Endothelial cell of umbilical vein (primary cell): Measurements from ENCODE around the gene OR4E2. TPM values are rescaled to one million over a fixed set of nuclear protein-coding genes. Genes with fewer than 3 reads are reported as not detected.

Experiments
- BruUV-seq: library from RNA; stranded (reverse); fragments of 400-500 nt; replicated peaks from 2 replicates; lab custom pipeline; 2021; lab: Mats Ljungman, UMichigan
- CTCF ChIA-PET: fragments of 300-600, 350-600 bp; sonication (Branson Sonifier 250); formaldehyde crosslinking; loops from one replicate; lab custom pipeline; 2021; ENCODE audit warnings: antibody characterized with exemption, inconsistent platforms; lab: Charles Lee
- POLR2A ChIA-PET: fragments of 300-600, 350-600 bp; sonication (Branson Sonifier 250); formaldehyde crosslinking; loops from one replicate; lab custom pipeline; 2021; ENCODE audit warnings: antibody characterized with exemption, inconsistent platforms; lab: Charles Lee
- DNase-seq: peaks from one replicate; pipeline ENCODE4 v3.0.0-alpha.2; 2011; ENCODE audit warnings: low read depth, low spot score
- FAIRE-seq: peaks from 2 replicates; lab custom pipeline; 2011; peaks lifted over from hg19 to GRCh38; lab: Jason Lieb, UNC
- H2AFZ ChIP-seq: 2 replicates; pipeline ENCODE4 v1.6.0; 2012; ENCODE audit warnings: low read depth, low read length, control low read depth, inconsistent platforms
- H3K27ac ChIP-seq: 2 replicates; pipeline ENCODE4 v1.5.1; 2011; ENCODE audit warnings: low read depth, mild to moderate bottlenecking, control low read depth, low read length, moderate library complexity; ENCODE audit not compliant: insufficient read depth
- H3K27me3 ChIP-seq, 2 experiments: 2 replicates each; pipeline versions ENCODE4 v1.6.0 to v1.6.1; 2011; ENCODE audit warnings: low read length in 2 of 2, mixed read lengths in 1 of 2; ENCODE audit not compliant: control insufficient read depth in 2 of 2, insufficient read depth in 2 of 2
- H3K36me3 ChIP-seq, 2 experiments: 2 replicates in 1 of 2; 3 replicates in 1 of 2; pipeline ENCODE4 v1.5.1; 2011; ENCODE audit warnings: low read length in 2 of 2, mild to moderate bottlenecking in 1 of 2, moderate library complexity in 1 of 2; ENCODE audit not compliant: control insufficient read depth in 2 of 2, insufficient read depth in 2 of 2; ENCODE audit errors: extremely low read depth in 1 of 2
- H3K4me1 ChIP-seq: 3 replicates; pipeline ENCODE4 v1.5.1; 2011; ENCODE audit warnings: mild to moderate bottlenecking, low read length; ENCODE audit not compliant: control insufficient read depth, insufficient read depth; ENCODE audit errors: extremely low read depth
- H3K4me2 ChIP-seq: 2 replicates; pipeline ENCODE4 v1.6.1; 2011; ENCODE audit warnings: low read length, control low read depth, mixed read lengths; ENCODE audit not compliant: insufficient read depth
- H3K4me3 ChIP-seq, 3 experiments: fragments of 200-600 bp in 1 of 3; sonication (generic), shearing (Covaris generic) in 1 of 3; replicated peaks in 1 of 3; 2 replicates each; pipeline ENCODE4 v1.5.1; 2011 to 2016; ENCODE audit warnings: control low read depth in 3 of 3, low read length in 3 of 3, mild to moderate bottlenecking in 2 of 3, inconsistent platforms in 1 of 3, low read depth in 1 of 3, moderate library complexity in 1 of 3; ENCODE audit not compliant: insufficient read depth in 1 of 3
- H3K79me2 ChIP-seq: 2 replicates; pipeline ENCODE4 v1.6.0; 2012; ENCODE audit warnings: low read length, inconsistent platforms; ENCODE audit not compliant: control insufficient read depth, insufficient read depth
- H3K9ac ChIP-seq: replicated peaks from 2 replicates; pipeline ENCODE3; 2011; ENCODE audit warnings: low read length, control low read depth; ENCODE audit not compliant: insufficient read depth; ENCODE audit errors: extremely low read depth
- H3K9me1 ChIP-seq: replicated peaks from 3 replicates; pipeline ENCODE4 v1.6.0; 2011; ENCODE audit warnings: mild to moderate bottlenecking, low read length; ENCODE audit not compliant: control insufficient read depth, insufficient read depth; ENCODE audit errors: extremely low read depth
- H3K9me3 ChIP-seq: replicated peaks from 2 replicates; pipeline ENCODE4 v1.5.1; 2012; ENCODE audit warnings: low read length, inconsistent platforms; ENCODE audit not compliant: control insufficient read depth, insufficient read depth
- H4K20me1 ChIP-seq: replicated peaks from 2 replicates; pipeline ENCODE3; 2011; ENCODE audit warnings: mild to moderate bottlenecking, low read length; ENCODE audit not compliant: control insufficient read depth, insufficient read depth; ENCODE audit errors: extremely low read depth
- EZH2 ChIP-seq: IDR thresholded peaks from 2 replicates; pipeline ENCODE4 v1.6.1; 2012; ENCODE audit warnings: borderline replicate concordance, low read depth, mild to moderate bottlenecking, moderate library complexity, low read length, inconsistent platforms; ENCODE audit not compliant: severe bottlenecking
- FOS ChIP-seq: IDR thresholded peaks from 2 replicates; pipeline ENCODE4 v1.6.1; 2011; ENCODE audit warnings: mild to moderate bottlenecking, low read length, moderate library complexity, borderline replicate concordance; ENCODE audit not compliant: insufficient read depth
- GATA2 ChIP-seq: IDR thresholded peaks from 2 replicates; pipeline ENCODE4 v1.7.0; 2011; ENCODE audit warnings: low read depth, mild to moderate bottlenecking, moderate library complexity, mixed read lengths, low read length; ENCODE audit not compliant: insufficient read length, insufficient read depth
- JUN ChIP-seq: IDR thresholded peaks from 2 replicates; pipeline ENCODE4 v1.6.1; 2011; ENCODE audit warnings: borderline replicate concordance, low read depth; ENCODE audit not compliant: insufficient read length, insufficient read depth
- MAX ChIP-seq: IDR thresholded peaks from 2 replicates; pipeline ENCODE4 v1.6.1; 2011; ENCODE audit not compliant: insufficient read depth, insufficient read length
- POLR2A ChIP-seq: IDR thresholded peaks from 2 replicates; pipeline ENCODE4 v1.6.1; 2012; ENCODE audit warnings: low read depth, mild to moderate bottlenecking, control low read depth, low read length
- POLR2AphosphoS5 ChIP-seq: IDR thresholded peaks from 2 replicates; pipeline ENCODE4 v1.6.1; 2012; ENCODE audit warnings: low read depth, mild to moderate bottlenecking, control low read depth, low read length, moderate library complexity; ENCODE audit not compliant: insufficient read depth
- dilution Hi-C: fragments of 300-500 bp; cut with MboI; formaldehyde crosslinking; loops from one replicate; pipeline ENCODE4 v1.15.0; 2019; ENCODE audit warnings: low sequenced_read_pairs; ENCODE audit not compliant: extremely low pct_ligation_motif_present
- intact Hi-C: fragments of 100-400 bp; cut with micrococcal nuclease; formaldehyde crosslinking; loops from one replicate; pipeline ENCODE4 v1.10.0; 2022
- polyA plus RNA-seq, 4 experiments: library from polyadenylated mRNA; depleted of rRNA in 3 of 4; stranded (reverse) in 3 of 4; unstranded in 1 of 4; fragments of >200 nt; gene quantifications; 2 replicates each; pipeline versions ENCODE4 v1.2.1 to v1.2.3, GENCODE V29; 2011 to 2012; ENCODE audit warnings: missing spikeins in 1 of 4
- total RNA-seq: library from RNA; stranded (reverse); gene quantifications from 2 replicates; pipeline ENCODE4 v1.2.3, GENCODE V29; 2021
- TF ChIP-seq, protein P1 (sequence below), 2 donors: IDR thresholded peaks; 1 replicate in 1 of 2; 2 replicates in 1 of 2; pipeline ENCODE4 v1.5.1; 2011; ENCODE audit warnings: low read length in 2 of 2, mild to moderate bottlenecking in 2 of 2, moderate library complexity in 2 of 2, control low read depth in 1 of 2, inconsistent platforms in 1 of 2, low read depth in 1 of 2; ENCODE audit not compliant: insufficient read depth in 1 of 2; ENCODE audit errors: extremely low read depth in 1 of 2

The OR4E2 gene
- total and polyA plus RNA-seq, 2 donors (not counting 3 experiments of a cell fraction or from before 2014, with no cell fraction given) = not detected

- Histone ChIP-seq H2AFZ (no peak overlapping the region), H3K27ac (no peak overlapping the region), H3K79me2 (no peaks in the 10 kb centered on the region), H4K20me1 (no peaks in the 10 kb centered on the region), H3K4me3 (no peak overlapping the region), H3K4me1 (no peaks in the 10 kb centered on the region), H3K27me3 (peaks cover 6 to 8% of the 10 kb centered on the region in 2 experiments), H3K4me2 (no peak overlapping the region), H3K9me1 (no peaks in the 10 kb centered on the region), H3K36me3 (no peaks in the 10 kb centered on the region), H3K9me3 (no peaks in the 10 kb centered on the region), H3K9ac (no peak overlapping the region)
- TF ChIP-seq MAX (no peak), GATA2 (no peak), JUN (no peak), POLR2A (no peak), POLR2AphosphoS5 (no peak), FOS (no peak), EZH2 (no peak)
- TF ChIP-seq, protein P1, sequence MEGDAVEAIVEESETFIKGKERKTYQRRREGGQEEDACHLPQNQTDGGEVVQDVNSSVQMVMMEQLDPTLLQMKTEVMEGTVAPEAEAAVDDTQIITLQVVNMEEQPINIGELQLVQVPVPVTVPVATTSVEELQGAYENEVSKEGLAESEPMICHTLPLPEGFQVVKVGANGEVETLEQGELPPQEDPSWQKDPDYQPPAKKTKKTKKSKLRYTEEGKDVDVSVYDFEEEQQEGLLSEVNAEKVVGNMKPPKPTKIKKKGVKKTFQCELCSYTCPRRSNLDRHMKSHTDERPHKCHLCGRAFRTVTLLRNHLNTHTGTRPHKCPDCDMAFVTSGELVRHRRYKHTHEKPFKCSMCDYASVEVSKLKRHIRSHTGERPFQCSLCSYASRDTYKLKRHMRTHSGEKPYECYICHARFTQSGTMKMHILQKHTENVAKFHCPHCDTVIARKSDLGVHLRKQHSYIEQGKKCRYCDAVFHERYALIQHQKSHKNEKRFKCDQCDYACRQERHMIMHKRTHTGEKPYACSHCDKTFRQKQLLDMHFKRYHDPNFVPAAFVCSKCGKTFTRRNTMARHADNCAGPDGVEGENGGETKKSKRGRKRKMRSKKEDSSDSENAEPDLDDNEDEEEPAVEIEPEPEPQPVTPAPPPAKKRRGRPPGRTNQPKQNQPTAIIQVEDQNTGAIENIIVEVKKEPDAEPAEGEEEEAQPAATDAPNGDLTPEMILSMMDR (IDR thresholded peaks at IDR 0.05; ENCODE audit: extremely low read depth in 1 of 2, insufficient read depth in 1 of 2, low read depth in 1 of 2, low read length in 2 of 2) = no peak
- ChIA-PET POLR2A (no interaction called here), CTCF (interaction anchor here (1.1 kb wide), 1 partner anchor 23 kb away, joined by 3 read pairs; no protein-coding TSS in a partner anchor)
- BruUV-seq = no TSS peak
- intact Hi-C loops = no loop called here
- FAIRE-seq (no peak), DNase-seq (no peak)
- dilution Hi-C loops = no loop called here
Observed at GRCh38 chr14:21703357-21704326, 50.0 kb downstream of the OR4E2 start.
